ENCODE data around the gene ACHE.

- TF ChIP-seq POLR2A (IDR thresholded peaks at IDR 0.05; ENCODE audit: insufficient read depth in 1 of 2, low read depth in 2 of 2, low read length in 2 of 2) (no peak), YY1 (IDR thresholded peaks at IDR 0.05; ENCODE audit: insufficient read depth, insufficient replicate concordance, low read depth, low read length) (no peak), ZNF34 (CRISPR knock-in tag; IDR thresholded peaks at IDR 0.05; ENCODE audit: borderline replicate concordance) (no peak), EZH2 (conservative IDR thresholded peaks at IDR 0.05; ENCODE audit: low read depth, low read length) (no peak), CEBPB (IDR thresholded peaks at IDR 0.05; ENCODE audit: borderline replicate concordance, low read depth, low read length) (no peak), ZNF124 (CRISPR knock-in tag; IDR thresholded peaks at IDR 0.05) (no peak), ZNF543 (CRISPR knock-in tag; IDR thresholded peaks at IDR 0.05) (no peak), ATF7-NPFF (CRISPR knock-in tag; IDR thresholded peaks at IDR 0.05; ENCODE audit: low read depth) (no peak), GATAD2A (CRISPR knock-in tag; IDR thresholded peaks at IDR 0.05) (no peak)
These were observed 15.9 kb downstream of the ACHE start for GRCh38 chr7:100879685-100880261.

Data from HepG2 (cell line).